Stimulated activated CD8-positive, alpha-beta memory T cell treated with anti-CD3 and anti-CD28 coated beads, Interleukin-4, amount 100 ng/mL, for 24 hours (primary cell): ENCODE data around the gene SLC38A10.

Experiments used
- DNase-seq: peaks from one replicate; pipeline ENCODE4 v3.0.0-alpha.2; 2020; ENCODE audit warnings: low read depth

SLC38A10 gene

DNA sequence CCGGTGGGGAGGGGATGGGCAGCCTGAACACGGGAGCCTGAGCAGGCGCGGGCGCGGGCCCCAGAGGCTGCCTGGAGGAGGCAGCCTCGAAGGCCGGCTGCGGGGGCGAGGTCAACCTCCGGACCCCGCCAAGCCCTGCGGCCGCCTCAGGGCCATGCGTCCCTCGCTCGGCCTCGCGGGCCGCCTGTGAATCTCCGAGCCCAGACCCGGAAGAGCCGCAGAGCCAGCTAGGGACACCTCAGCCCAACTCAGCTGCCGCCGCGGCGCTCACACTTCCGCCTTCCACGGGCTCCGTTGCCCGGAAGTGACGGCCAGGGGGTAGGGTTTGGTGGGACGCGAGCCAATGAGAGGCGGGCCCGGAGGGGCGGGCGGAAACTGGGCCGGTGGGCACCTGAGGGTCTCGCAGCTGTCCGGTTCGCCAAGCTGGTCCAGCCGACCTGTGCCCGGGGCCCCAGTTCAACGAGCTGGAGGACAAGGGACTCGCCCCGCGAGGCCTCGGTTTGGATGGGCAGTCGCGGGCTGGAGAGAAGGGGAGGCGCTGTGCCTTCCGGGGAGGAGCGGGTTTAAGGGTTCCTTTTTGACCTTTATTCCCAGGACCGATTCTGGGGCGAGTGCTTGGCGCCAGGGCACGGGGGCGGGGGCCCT lies at the start of gene SLC38A10:
Gene SLC38A10 (minus strand): TSS at position 277 of the 645 bp plus-strand sequence. CDS start 386 bp downstream, outside the sequence.
- DNase-seq, result peak; percentile 88

DNA sequence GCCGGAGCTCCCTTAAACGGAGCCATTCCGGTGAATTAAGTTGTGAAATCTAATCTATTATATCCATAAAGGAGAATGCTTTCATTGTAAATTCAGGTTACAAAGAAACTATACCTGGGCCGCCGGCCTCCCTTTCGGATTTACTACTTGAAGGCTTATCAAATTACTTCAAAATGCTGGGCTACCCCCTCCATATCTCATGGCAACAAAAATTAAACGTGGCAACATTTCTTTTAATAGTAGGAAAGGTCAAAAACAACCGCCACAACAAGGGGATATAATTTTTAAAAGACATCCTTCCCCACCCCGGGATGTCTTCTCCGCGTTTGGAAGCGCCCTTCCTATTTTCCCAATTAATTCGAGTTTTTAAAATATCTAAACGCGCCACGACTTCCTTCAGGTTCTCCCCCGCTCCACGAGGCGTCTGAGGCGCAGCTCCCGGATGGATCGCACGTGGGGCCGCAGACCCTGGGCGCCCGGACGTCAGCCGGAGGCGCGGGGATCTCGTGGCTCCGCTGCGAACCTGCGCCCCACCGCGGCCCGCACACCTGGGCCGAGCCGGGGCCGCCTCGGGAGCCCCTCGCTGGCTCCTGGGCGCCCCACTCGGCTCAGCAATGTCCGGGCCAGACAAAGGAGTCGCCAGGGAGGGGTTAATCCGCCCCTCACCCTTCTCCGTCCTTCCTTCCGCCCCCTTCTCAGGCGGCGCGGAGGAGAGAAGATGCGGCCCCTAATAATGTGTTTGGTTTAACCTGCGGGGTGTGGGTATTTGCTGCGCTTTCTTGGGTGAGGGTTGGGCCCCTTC lies 47.4 kb upstream of the SLC38A10 start:
- DNase-seq, result no peak

DNA sequence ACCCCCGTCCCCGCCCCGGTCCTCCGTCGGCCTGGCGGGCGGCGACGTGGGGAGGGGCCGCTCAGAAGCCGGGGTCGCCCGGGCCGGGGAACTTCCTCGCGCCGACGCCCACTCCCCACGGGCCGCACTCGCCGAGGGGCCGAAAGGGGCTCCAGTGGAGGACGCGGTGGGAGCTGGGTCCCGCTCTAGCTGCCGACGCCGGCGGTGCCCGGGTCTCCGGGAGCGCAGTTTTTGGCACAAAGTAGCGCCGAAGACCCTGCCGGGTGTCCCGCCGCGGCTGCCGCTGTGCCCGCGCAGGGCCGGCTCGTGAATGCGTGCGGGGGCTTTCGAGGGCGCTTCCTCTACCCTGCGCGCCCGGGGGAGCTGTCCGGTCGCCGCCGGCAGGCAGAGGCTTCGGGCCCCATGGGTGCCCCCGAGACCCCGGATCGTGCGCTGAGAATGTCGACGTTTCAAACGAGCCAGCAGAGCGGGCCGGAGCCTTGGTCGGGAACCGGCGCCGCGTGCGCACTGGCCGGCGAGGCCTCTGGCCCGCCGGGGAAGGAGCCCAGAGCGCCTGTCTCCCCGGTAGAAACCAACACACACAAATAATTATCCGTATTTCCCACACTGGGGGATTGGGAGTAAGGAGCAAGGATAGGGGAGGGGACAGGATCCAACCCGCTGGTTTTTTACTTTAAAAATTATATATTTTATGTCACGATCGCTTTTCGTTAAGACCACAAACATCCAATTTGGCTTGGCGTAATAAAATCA lies 46.6 kb upstream of the SLC38A10 start:
- no peak for DNase-seq

DNA sequence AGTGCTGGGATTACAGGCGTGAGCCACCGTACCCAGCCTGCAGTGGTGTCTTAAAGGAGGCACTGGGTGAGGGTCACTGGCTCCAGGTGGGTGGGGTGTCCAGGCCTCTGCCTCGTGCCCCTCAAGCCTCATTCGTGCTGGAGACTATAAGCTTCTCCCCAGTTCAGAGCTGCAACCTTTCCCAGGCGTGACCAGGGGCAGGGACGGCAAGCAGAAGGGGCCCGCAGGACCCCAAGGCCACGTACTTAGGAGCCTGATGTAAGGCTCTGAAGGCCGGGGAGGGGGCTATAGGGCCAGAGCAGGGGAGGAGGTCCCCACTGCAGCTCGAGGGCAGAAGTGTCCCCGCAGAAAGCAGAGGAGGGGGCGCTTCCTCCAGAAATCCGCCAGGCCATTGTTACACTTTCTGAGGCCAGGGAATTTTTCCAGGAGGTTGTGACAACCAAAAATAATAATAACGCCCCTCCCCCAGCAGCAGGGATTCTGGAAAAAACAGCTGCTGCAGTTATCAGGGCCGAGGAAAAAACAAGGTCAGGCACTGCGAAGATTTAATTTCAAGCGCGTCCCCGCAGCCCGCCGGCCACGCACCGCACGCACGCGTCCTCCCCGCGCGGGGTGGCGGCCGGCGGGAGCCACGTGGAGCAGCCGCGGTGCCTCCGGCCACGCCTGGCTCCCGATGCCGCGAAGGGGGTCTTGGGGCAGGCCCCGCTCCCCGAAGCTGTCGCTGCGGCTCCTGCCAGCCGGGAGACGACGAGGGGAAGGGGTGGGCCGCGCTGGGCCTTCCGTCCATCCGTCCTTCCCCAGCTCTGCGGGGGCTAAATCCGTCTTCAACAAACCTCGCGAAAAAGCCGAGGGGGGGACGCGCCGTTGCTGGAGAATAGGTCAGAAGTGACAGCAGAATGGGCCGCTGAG lies 45.8 kb upstream of the SLC38A10 start:
- DNase-seq, result no peak

GRCh38 chr17:81339534-81340296 lies 44.6 kb upstream of the SLC38A10 start:
- DNase-seq, result no peak

GRCh38 chr17:81339191-81339533 lies 44.1 kb upstream of the SLC38A10 start:
- DNase-seq, result no peak

- DNase-seq, result no peak
Measured at GRCh38 chr17:81338274-81339190, 43.4 kb upstream of the SLC38A10 start.

DNA sequence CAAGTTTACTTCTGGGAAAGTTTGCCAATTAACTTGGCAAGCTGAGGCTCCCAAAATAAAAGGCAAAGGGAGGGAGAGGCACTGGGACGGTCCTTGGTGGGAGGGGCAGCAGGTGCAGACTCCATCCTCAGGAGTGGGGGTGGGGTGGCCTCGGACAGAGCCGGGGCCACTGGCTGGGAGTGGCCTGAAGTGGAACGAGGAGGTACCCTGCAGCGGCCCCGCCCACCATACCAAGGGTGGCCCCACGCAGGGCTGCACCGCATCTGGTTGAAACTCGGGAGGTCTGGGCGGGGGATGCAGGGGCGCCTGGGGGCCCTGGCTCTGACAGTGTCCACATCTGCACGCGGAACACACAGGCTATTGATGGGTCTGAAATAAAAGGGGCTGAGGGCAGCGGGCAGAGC lies 42.4 kb upstream of the SLC38A10 start:
- no peak for DNase-seq

GRCh38 chr17:81336930-81337325 lies 41.8 kb upstream of the SLC38A10 start:
- DNase-seq, result no peak

DNA sequence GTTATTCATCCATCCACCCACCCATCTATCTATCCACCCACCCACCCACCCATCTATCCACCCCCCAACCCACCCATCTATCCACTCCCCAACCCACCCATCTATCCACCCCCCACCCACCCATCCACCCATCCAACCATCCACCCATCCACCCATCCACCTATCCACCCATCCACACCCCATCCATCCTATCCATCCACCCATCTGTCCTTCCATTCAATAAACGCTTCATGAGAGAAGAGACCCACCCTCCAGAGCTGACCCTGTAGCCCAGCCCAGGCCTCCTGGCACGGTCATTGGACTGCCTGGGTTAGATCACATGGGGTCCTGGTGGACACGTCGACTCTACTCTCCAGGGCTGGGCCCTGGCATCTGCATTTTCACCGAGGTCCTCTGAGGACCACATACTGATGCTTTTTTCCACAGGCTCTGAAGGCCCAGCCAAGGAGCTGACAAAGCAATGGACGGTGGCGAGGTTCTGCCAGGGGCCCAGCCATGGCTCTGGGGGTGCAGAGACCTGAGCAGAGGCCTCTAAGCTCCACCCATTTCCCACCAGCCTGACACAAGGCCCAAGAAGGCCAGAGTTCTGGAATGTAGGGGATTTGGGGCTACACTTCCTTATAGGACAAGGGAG lies 41.3 kb upstream of the SLC38A10 start:
- no peak for DNase-seq

GRCh38 chr17:81335773-81336157 lies 40.7 kb upstream of the SLC38A10 start:
- DNase-seq, result no peak

DNA sequence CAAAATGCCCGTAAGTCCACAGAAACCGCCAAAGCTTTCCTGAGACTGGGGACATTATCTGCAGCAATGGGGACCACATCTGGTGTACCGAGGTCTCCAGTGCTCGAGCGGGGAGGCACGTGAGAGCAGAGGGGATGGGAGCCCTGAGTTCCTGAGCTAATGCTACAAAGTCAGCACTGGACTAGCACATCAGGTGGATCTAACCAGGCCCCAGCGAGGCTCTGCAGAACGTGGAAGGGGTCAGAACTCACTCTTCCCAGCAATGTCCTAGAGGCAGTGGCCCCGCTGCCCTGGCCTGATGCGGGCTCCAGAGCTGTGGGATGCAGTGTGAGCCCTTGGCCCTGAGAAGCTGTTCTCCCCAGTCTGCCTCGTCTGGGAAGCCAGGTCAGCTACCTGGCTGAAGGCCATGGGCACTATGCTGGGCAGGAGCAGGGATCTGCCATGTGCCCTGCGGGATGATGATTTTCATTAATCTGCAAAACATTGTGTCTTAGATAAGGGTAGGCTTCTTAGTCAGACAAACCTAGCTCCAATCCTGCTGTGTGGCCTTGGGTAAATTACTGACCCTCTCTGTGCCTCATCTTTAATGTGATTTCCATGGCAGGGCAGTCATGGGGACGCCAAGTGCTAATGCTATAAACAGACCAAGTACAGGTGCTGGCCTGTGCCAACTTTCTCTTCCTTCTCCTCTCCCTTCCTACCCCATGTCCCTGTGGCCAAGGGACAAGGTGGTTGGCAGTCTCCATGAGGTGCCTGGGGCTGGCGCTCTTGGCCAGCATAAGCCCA lies 40.1 kb upstream of the SLC38A10 start:
- no peak for DNase-seq

GRCh38 chr17:81334391-81334901 lies 39.3 kb upstream of the SLC38A10 start:
- no peak for DNase-seq

- DNase-seq, result no peak
Measured at GRCh38 chr17:81333616-81334368, 38.7 kb upstream of the SLC38A10 start.

DNA sequence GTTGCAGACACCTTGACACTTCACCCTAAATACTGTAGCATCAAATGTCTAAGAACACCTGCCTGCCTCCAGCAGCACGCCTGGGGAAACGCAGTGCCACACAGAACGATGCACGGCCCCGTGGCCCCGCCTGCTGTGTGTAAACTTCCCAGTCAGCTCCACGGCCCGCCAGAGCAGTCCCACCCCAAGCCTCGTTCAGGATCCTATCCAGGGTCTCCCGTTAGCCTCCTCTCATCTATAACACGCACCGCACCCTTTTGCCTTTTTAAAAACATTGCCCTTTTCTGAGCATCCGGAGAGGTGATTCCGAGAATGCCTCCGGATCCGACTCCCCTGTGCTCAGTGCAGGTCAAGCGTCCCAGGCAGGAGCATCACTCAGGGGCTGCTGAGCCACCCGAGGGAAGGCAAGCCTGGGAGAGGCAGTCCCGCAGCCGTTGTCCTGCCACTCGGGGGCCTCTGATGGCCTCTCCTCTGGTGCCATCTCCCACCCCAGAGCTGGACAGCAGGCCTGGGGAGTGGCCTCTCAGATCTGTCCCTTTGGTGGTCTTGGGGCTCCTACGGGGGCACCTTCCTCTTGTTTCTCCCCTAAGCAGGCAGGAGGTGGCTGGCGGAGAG lies 37.9 kb upstream of the SLC38A10 start:
- no peak for DNase-seq

DNA sequence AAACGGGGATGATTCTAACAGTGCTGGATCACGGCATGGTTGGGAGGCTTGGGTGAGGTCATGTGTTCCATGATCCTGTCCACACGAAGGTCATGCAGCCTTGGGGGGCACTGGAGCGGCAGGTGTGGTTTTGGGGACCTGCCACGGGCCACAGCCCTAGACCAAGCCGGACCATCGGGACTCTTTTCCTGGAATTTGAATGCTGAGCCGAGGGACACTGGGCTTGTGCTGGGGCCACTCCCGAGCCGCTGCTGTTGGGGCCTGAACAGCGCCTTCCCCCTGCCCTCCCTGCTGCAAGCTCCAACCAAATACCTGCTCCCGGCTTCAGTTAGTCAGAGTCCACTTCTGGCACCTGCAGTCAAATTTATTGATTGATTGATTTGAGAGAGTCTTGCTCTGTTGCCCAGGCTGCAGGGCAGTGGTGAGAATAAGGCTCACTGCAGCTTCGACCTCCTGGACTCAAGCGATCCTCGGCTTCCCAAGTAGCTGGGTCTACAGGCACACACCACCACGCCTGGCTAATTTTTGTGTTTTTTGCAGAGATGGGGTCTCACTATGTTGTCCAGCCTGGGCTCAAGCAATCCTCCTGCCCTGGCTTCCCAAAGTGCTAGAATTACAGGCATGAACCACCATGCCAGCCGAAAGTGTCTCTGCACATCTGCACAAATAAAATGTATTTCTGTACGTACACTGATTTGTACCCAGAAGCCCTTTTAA lies 37.2 kb upstream of the SLC38A10 start:
- no peak for DNase-seq
